Thyroid gland (tissue), 4 donors: ENCODE measurements around the gene TET1. TPM values are rescaled to one million over a fixed set of nuclear protein-coding genes. Genes with fewer than 3 reads are reported as not detected.
A peak's percentile ranks its signal among the peaks of the same experiment; 100 is the strongest.

Source experiments
- DNase-seq, 2 donors: peaks; one replicate each; pipeline ENCODE4 v3.0.0-alpha.2; 2019
- H3K27ac ChIP-seq, 3 donors: fragments of 200-600 bp; sonication (generic); 1 replicate in 2 of 3; 2 replicates in 1 of 3; pipeline ENCODE4 v1.5.1; 2016 to 2019; ENCODE audit warnings: mild to moderate bottlenecking in 1 of 3, moderate library complexity in 1 of 3
- H3K27me3 ChIP-seq: fragments of 200-600 bp; sonication (generic); one replicate; pipeline ENCODE4 v1.5.1; 2019
- H3K36me3 ChIP-seq, 2 donors: fragments of 200-600 bp; sonication (generic); one replicate each; pipeline ENCODE4 v1.5.1; 2016 to 2019
- H3K4me1 ChIP-seq, 2 donors: fragments of 200-600 bp; sonication (generic); one replicate each; pipeline ENCODE4 v1.5.1; 2017 to 2019
- H3K4me3 ChIP-seq, 3 donors: fragments of 200-600 bp; sonication (generic); replicated peaks in 1 of 3; 1 replicate in 2 of 3; 2 replicates in 1 of 3; pipeline ENCODE4 v1.5.1; 2016; ENCODE audit warnings: mild to moderate bottlenecking in 1 of 3
- H3K9me3 ChIP-seq: fragments of 200-600 bp; sonication (generic); one replicate; pipeline ENCODE4 v1.5.1; 2017
- CTCF ChIP-seq, 6 experiments: fragments of 200-600 bp in 3 of 6; fragments of 450-650 bp in 3 of 6; sonication (generic) in 3 of 6; IDR thresholded peaks; one replicate each; pipeline ENCODE4 v1.5.1; 2016 to 2019; ENCODE audit warnings: antibody characterized with exemption in 6 of 6, mild to moderate bottlenecking in 2 of 6, inconsistent platforms in 1 of 6, moderate library complexity in 1 of 6
- POLR2A ChIP-seq, 2 donors: fragments of 450-650 bp; IDR thresholded peaks; one replicate each; pipeline ENCODE4 v1.6.1; 2017; ENCODE audit warnings: antibody characterized with exemption in 2 of 2, mild to moderate bottlenecking in 2 of 2, moderate library complexity in 1 of 2
- WGBS, 2 donors: methylation state at CpG; one replicate each; pipeline ENCODE4 v1.1.5; 2017; 5-methylcytosine and 5-hydroxymethylcytosine counted together
- intact Hi-C: fragments of 100-400 bp; cut with DNase I; formaldehyde crosslinking; loops from one replicate; pipeline ENCODE4 v1.15.1; 2023
- total RNA-seq, 4 donors: library from RNA; depleted of rRNA; stranded (reverse); fragments of >200 nt; gene quantifications; one replicate each; pipeline ENCODE4 v1.2.3, GENCODE V29; 2016

Gene TET1
- total RNA-seq, 4 donors from 2014 or later: 7.4 to 11.4 (median 9.7) TPM

GRCh38 chr10:68665841-68666240, 105.7 kb downstream of the TET1 start:
- WGBS, 2 donors: 92 to 96% methylated on average over 2 of the region's 2 CpGs
- H3K36me3 ChIP-seq: no peaks in the 10 kb centered on the region
- no peaks in the 10 kb centered on the region for H3K27me3 ChIP-seq
- H3K4me3 ChIP-seq: no peak overlapping the region
- no peak overlapping the region for H3K27ac ChIP-seq
- DNase-seq: no peak
- intact Hi-C loops: no loop called here
- H3K9me3 ChIP-seq: no peaks in the 10 kb centered on the region
- TF ChIP-seq CTCF (IDR thresholded peaks at IDR 0.05) (no peak), POLR2A (IDR thresholded peaks at IDR 0.05) (no peak)
- H3K4me1 ChIP-seq: no peaks in the 10 kb centered on the region

GRCh38 chr10:68666280-68666760, 106.2 kb downstream of the TET1 start:
- TF ChIP-seq POLR2A (IDR thresholded peaks at IDR 0.05): no peak
- no peak for TF ChIP-seq CTCF (IDR thresholded peaks at IDR 0.05)
- H3K4me3 ChIP-seq: no peak overlapping the region
- intact Hi-C loops: no loop called here
- no peaks in the 10 kb centered on the region for H3K36me3 ChIP-seq
- H3K4me1 ChIP-seq: no peaks in the 10 kb centered on the region
- H3K27ac ChIP-seq: no peak overlapping the region
- H3K9me3 ChIP-seq: no peaks in the 10 kb centered on the region
- no peak for DNase-seq
- WGBS, 2 donors: 72 to 74% methylated on average over 5 of the region's 5 CpGs
- H3K27me3 ChIP-seq: no peaks in the 10 kb centered on the region

GRCh38 chr10:68668231-68668630, 108.1 kb downstream of the TET1 start:
- no peaks in the 10 kb centered on the region for H3K9me3 ChIP-seq

GRCh38 chr10:68668972-68669371, 108.8 kb downstream of the TET1 start:
- H3K4me1 ChIP-seq: no peaks in the 10 kb centered on the region
- no peaks in the 10 kb centered on the region for H3K27me3 ChIP-seq
- no peaks in the 10 kb centered on the region for H3K9me3 ChIP-seq
- no peak for TF ChIP-seq CTCF (IDR thresholded peaks at IDR 0.05)
- TF ChIP-seq POLR2A (IDR thresholded peaks at IDR 0.05): no peak
- peak; percentile 47 to 58 for DNase-seq
- WGBS, 2 donors: 76 to 78% methylated on average over 4 of the region's 4 CpGs
- intact Hi-C loops: no loop called here
- no peak overlapping the region for H3K4me3 ChIP-seq
- H3K36me3 ChIP-seq: no peaks in the 10 kb centered on the region
- no peak overlapping the region for H3K27ac ChIP-seq

More at GRCh38 chr10:68668231-68668630, 108.1 kb downstream of the TET1 start:
- WGBS, 2 donors: 94 to 96% methylated on average over 5 of the region's 5 CpGs
- no peak for TF ChIP-seq POLR2A (IDR thresholded peaks at IDR 0.05)
- TF ChIP-seq CTCF (IDR thresholded peaks at IDR 0.05): no peak
- H3K27ac ChIP-seq: no peak overlapping the region
- intact Hi-C loops: no loop called here
- no peak for DNase-seq
- no peak overlapping the region for H3K4me3 ChIP-seq
- no peaks in the 10 kb centered on the region for H3K36me3 ChIP-seq
- no peaks in the 10 kb centered on the region for H3K4me1 ChIP-seq
- no peaks in the 10 kb centered on the region for H3K27me3 ChIP-seq

GRCh38 chr10:68684413-68684812, 124.3 kb downstream of the TET1 start:
- no peak for TF ChIP-seq POLR2A (IDR thresholded peaks at IDR 0.05)
- TF ChIP-seq CTCF (IDR thresholded peaks at IDR 0.05): no peak
- Histone ChIP-seq H3K36me3 (peaks cover 0 to 17% of the 10 kb centered on the region in 2 donors), H3K27me3 (no peaks in the 10 kb centered on the region), H3K4me3 (no peak overlapping the region), H3K9me3 (no peaks in the 10 kb centered on the region), H3K4me1 (peaks cover 0 to under 1% of the 10 kb centered on the region in 2 donors), H3K27ac (no peak overlapping the region)
- intact Hi-C loops: no loop called here
- DNase-seq: no peak
- WGBS, 2 donors: 92 to 93% methylated on average over 3 of the region's 3 CpGs
